Measurements from ENCODE around the gene SUSD2.

Gene SUSD2

GRCh38 chr22:24231706-24232105 lies 50.4 kb downstream of the SUSD2 start:
- Histone ChIP-seq H3K4me1 (ENCODE audit: low read length) (peaks cover 2% of the 10 kb centered on the region; the same call in 1 of the 2 replicates), H3K4me3 (ENCODE audit: low read length) (no peak overlapping the region), H3K36me3 (replicated peaks; ENCODE audit: low read depth, low read length) (no peaks in the 10 kb centered on the region), H3K27me3 (ENCODE audit: low read depth, low read length) (no peaks in the 10 kb centered on the region), H3K4me2 (ENCODE audit: low read length) (0 out of 2 replicates have a peak overlapping the region, but pooled peaks have one; percentile 6), H3K27ac (ENCODE audit: low read length) (no peak overlapping the region), H3K9ac (ENCODE audit: low read length) (no peak overlapping the region), H4K20me1 (ENCODE audit: insufficient read depth, low read length) (no peaks in the 10 kb centered on the region), H3K79me2 (ENCODE audit: low read length) (no peaks in the 10 kb centered on the region), H3K9me3 (ENCODE audit: insufficient read depth, low read length) (no peaks in the 10 kb centered on the region), H2AFZ (ENCODE audit: low read depth, low read length) (no peak overlapping the region)
- TF ChIP-seq EZH2phosphoT487 (IDR thresholded peaks at IDR 0.05; ENCODE audit: low read depth), result no peak
- no peak for TF ChIP-seq CTCF (IDR thresholded peaks at IDR 0.05; ENCODE audit: low read depth, low read length)

DNA sequence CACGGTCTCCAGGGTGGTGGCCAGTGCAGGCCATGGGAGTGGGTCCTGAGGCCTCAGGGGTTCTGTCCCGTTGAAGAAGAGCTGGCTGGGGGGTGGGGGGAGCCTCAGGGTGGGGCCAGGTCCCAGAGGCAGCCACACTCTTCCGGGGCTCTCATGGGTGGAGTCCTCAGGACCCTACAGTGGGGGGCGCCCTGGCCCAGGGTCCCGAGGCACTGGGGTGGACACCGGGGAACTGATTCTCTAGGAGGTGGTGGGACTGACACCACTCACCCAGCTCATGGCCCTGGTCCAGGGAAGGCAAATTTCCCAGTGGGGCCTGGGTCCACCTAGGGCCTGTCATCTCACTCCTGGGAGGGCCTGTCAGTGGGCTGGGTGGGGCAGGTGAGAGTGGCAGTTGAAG lies 50.8 kb downstream of the SUSD2 start:
- Histone ChIP-seq H3K4me2 (ENCODE audit: low read length) (no peak overlapping the region), H2AFZ (ENCODE audit: low read depth, low read length) (no peak overlapping the region), H3K27me3 (ENCODE audit: low read depth, low read length) (no peaks in the 10 kb centered on the region), H3K4me1 (ENCODE audit: low read length) (peaks cover 2% of the 10 kb centered on the region; the same call in 1 of the 2 replicates), H3K79me2 (ENCODE audit: low read length) (no peaks in the 10 kb centered on the region), H3K9me3 (ENCODE audit: insufficient read depth, low read length) (no peaks in the 10 kb centered on the region), H3K27ac (ENCODE audit: low read length) (no peak overlapping the region), H3K36me3 (replicated peaks; ENCODE audit: low read depth, low read length) (no peaks in the 10 kb centered on the region), H4K20me1 (ENCODE audit: insufficient read depth, low read length) (no peaks in the 10 kb centered on the region), H3K9ac (ENCODE audit: low read length) (no peak overlapping the region), H3K4me3 (ENCODE audit: low read length) (no peak overlapping the region)
- TF ChIP-seq CTCF (IDR thresholded peaks at IDR 0.05; ENCODE audit: low read depth, low read length), result no peak
- no peak for TF ChIP-seq EZH2phosphoT487 (IDR thresholded peaks at IDR 0.05; ENCODE audit: low read depth)

DNA sequence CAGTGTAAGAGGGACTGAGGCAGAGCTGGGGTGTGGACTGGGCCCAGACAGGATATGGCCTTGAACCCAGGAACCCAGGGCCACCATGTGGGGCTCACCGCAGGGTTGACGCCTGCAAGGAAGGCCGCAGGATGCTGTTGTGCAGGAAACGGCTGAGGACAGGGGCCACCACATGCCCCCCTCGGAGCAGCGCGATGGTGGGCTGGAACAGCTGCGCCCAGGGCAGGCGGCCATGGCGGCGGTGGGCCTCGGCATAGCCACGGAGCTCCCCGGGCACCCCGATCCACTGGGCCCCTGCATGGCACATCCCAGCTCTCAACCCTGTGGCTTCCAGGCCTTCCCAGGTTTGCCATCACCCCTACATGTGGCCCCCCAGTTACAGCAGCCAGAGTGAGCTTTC lies 51.4 kb downstream of the SUSD2 start:
- TF ChIP-seq EZH2phosphoT487 (IDR thresholded peaks at IDR 0.05; ENCODE audit: low read depth) (no peak), CTCF (IDR thresholded peaks at IDR 0.05; ENCODE audit: low read depth, low read length) (no peak)

DNA sequence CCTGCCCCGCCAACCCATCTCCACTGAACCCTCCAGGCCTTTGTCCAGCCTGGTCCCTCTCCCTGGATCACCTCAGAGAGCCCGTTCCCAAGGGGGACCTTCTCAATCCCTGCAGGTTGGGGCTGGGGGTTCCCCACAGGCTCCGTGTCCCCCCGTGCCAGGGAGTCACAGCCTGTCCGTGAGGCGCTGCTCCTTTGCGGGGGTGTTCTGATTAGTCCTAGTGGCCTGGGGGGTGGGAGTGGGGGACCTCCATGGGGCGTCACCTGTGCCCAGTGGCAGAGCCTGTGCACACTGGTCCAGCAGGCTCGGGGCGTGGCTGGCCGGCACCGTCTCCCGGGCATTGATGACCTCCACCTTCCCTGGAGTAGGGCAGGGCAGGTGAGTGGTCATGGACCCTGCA lies 51.9 kb downstream of the SUSD2 start:
- no peak overlapping the region for H2AFZ ChIP-seq (ENCODE audit: low read depth, low read length)
- H3K27me3 ChIP-seq (ENCODE audit: low read depth, low read length), result no peaks in the 10 kb centered on the region
- H3K27ac ChIP-seq (ENCODE audit: low read length), result no peak overlapping the region
- H3K79me2 ChIP-seq (ENCODE audit: low read length), result no peaks in the 10 kb centered on the region
- H3K4me2 ChIP-seq (ENCODE audit: low read length), result no peak overlapping the region
- H3K4me3 ChIP-seq (ENCODE audit: low read length), result no peak overlapping the region
- no peak overlapping the region for H3K9ac ChIP-seq (ENCODE audit: low read length)
- H3K4me1 ChIP-seq (ENCODE audit: low read length), result peaks cover 2% of the 10 kb centered on the region; the same call in 1 of the 2 replicates
- TF ChIP-seq EZH2phosphoT487 (IDR thresholded peaks at IDR 0.05; ENCODE audit: low read depth) (no peak), CTCF (IDR thresholded peaks at IDR 0.05; ENCODE audit: low read depth, low read length) (no peak)
- H4K20me1 ChIP-seq (ENCODE audit: insufficient read depth, low read length), result no peaks in the 10 kb centered on the region
- H3K9me3 ChIP-seq (ENCODE audit: insufficient read depth, low read length), result no peaks in the 10 kb centered on the region
- no peaks in the 10 kb centered on the region for H3K36me3 ChIP-seq (replicated peaks; ENCODE audit: low read depth, low read length)

More for the DNA sequence above, 51.4 kb downstream of the SUSD2 start:
- H3K4me1 ChIP-seq (ENCODE audit: low read length), result peaks cover 2% of the 10 kb centered on the region; the same call in 1 of the 2 replicates
- no peaks in the 10 kb centered on the region for H3K27me3 ChIP-seq (ENCODE audit: low read depth, low read length)
- no peak overlapping the region for H3K4me3 ChIP-seq (ENCODE audit: low read length)
- H3K9ac ChIP-seq (ENCODE audit: low read length), result no peak overlapping the region
- no peak overlapping the region for H2AFZ ChIP-seq (ENCODE audit: low read depth, low read length)
- H3K36me3 ChIP-seq (replicated peaks; ENCODE audit: low read depth, low read length), result no peaks in the 10 kb centered on the region
- H3K27ac ChIP-seq (ENCODE audit: low read length), result no peak overlapping the region
- H3K79me2 ChIP-seq (ENCODE audit: low read length), result no peaks in the 10 kb centered on the region
- no peaks in the 10 kb centered on the region for H3K9me3 ChIP-seq (ENCODE audit: insufficient read depth, low read length)
- no peaks in the 10 kb centered on the region for H4K20me1 ChIP-seq (ENCODE audit: insufficient read depth, low read length)
- H3K4me2 ChIP-seq (ENCODE audit: low read length), result no peak overlapping the region
